OCI-LY7 (cell line): ENCODE measurements around the gene KIAA0232.

Source experiments
- CTCF ChIP-seq: fragments of 200-600 bp; sonication (generic); conservative IDR thresholded peaks from 2 replicates; pipeline ENCODE4 v1.5.1; 2014; ENCODE audit warnings: mild to moderate bottlenecking, antibody characterized with exemption, low read length, moderate library complexity, mixed read lengths
- EZH2phosphoT487 ChIP-seq: fragments of 200-600 bp; sonication (generic); IDR thresholded peaks from 2 replicates; pipeline ENCODE4 v1.6.1; 2018; ENCODE audit warnings: low read depth, borderline replicate concordance, mild to moderate bottlenecking, mixed run types, antibody characterized with exemption, low read length, moderate library complexity, mixed read lengths

- no peak for TF ChIP-seq CTCF
- no peak for TF ChIP-seq EZH2phosphoT487
Measured at GRCh38 chr4:6901669-6902317, 119.3 kb downstream of the KIAA0232 start.
